Adipocyte (in vitro differentiated cells): ENCODE data around the gene TBL3.
"Not testable (repeated sequence)": the region's sequence is repeated elsewhere in the genome, so short reads cannot be mapped to it uniquely, and the experiment has no call there.

Source experiments
- DNase-seq: peaks from one replicate; pipeline ENCODE4 v3.0.0-alpha.2; 2015; ENCODE audit warnings: low read depth
- H3K27me3 ChIP-seq: replicated peaks from 2 replicates; pipeline ENCODE4 v1.7.0; 2013; ENCODE audit warnings: mild to moderate bottlenecking, low read length, moderate library complexity; ENCODE audit not compliant: control insufficient read depth, insufficient read depth
- H3K36me3 ChIP-seq: 2 replicates; pipeline ENCODE4 v1.7.0; 2013; ENCODE audit warnings: low read length, mild to moderate bottlenecking, moderate library complexity; ENCODE audit not compliant: control insufficient read depth, insufficient read depth, severe bottlenecking
- H3K4me1 ChIP-seq: 2 replicates; pipeline ENCODE4 v1.7.0; 2013; ENCODE audit warnings: mild to moderate bottlenecking, low read length, moderate library complexity; ENCODE audit not compliant: control insufficient read depth, insufficient read depth
- H3K4me3 ChIP-seq: 2 replicates; pipeline ENCODE4 v1.7.0; 2013; ENCODE audit warnings: mild to moderate bottlenecking, low read length, moderate library complexity
- H3K9ac ChIP-seq: 2 replicates; pipeline ENCODE4 v1.7.0; 2013; ENCODE audit warnings: mild to moderate bottlenecking, low read length, moderate library complexity
- H3K9me3 ChIP-seq: 2 replicates; pipeline ENCODE4 v1.7.0; 2013; ENCODE audit warnings: mild to moderate bottlenecking, low read length, moderate library complexity; ENCODE audit not compliant: control insufficient read depth

The TBL3 gene

GRCh38 chr16:2006317-2006716, 34.5 kb downstream of the TBL3 start:
- H3K4me1 ChIP-seq, result peaks cover 55% of the 10 kb centered on the region

DNA sequence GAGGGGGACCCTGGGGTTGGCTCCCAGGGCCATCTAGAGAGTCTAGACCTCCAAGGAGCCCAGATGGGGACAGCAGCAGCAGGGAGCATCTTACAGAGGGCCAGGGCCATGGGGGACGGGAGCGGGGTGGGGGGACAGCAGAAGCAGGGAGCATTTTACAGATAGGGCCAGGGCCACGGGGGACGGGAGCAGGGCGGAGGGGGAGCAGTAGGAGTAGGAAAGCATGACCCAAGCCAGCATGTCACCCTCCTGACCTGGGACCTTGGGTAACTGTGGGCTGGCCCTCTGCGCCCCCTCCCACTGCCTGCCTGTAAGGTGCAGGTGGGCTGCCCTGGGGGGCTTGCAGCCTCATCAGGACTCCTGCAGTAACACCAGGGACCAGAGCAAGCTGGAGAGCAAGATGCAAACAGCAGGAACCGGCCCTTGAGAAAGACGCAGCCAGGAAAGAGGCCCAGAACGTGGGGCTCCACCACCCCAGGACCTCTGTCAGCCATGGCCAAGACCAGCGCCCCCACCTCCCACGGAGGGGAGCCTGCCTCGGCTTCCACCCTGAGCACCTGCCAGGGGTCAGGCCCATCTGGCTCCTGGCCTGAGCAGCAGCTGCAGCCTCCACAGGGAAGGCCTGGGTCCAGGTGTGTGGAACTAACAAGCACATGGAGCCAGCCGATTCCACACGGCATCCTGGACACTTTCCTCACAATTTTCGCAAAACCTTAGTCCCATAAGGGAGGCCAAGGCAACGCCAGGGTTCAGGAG, 35.4 kb downstream of the TBL3 start:
- peak overlapping the region; percentile 89 for H3K4me3 ChIP-seq
- no peaks in the 10 kb centered on the region for H3K27me3 ChIP-seq
- H3K9ac ChIP-seq, result peak overlapping the region; percentile 95
- no peaks in the 10 kb centered on the region for H3K9me3 ChIP-seq
- no peak for DNase-seq
- H3K36me3 ChIP-seq, result peaks cover 14% of the 10 kb centered on the region
- H3K4me1 ChIP-seq, result peaks cover 55% of the 10 kb centered on the region

More at GRCh38 chr16:2006317-2006716, 34.5 kb downstream of the TBL3 start:
- H3K27me3 ChIP-seq, result no peaks in the 10 kb centered on the region
- H3K4me3 ChIP-seq, result no peak overlapping the region
- H3K36me3 ChIP-seq, result peaks cover 23% of the 10 kb centered on the region
- peak overlapping the region; percentile 61 for H3K9ac ChIP-seq
- no peaks in the 10 kb centered on the region for H3K9me3 ChIP-seq
- DNase-seq, result no peak

GRCh38 chr16:2008009-2008526, 36.2 kb downstream of the TBL3 start:
- Histone ChIP-seq H3K36me3 (peaks cover 6% of the 10 kb centered on the region), H3K4me3 (peak overlapping the region; percentile 89), H3K27me3 (no peaks in the 10 kb centered on the region), H3K9me3 (no peaks in the 10 kb centered on the region), H3K4me1 (peaks cover 55% of the 10 kb centered on the region), H3K9ac (peak overlapping the region; percentile 95)
- peak; percentile 20 for DNase-seq

- Histone ChIP-seq H3K9me3 (no peaks in the 10 kb centered on the region), H3K36me3 (no peaks in the 10 kb centered on the region), H3K4me1 (peaks cover 52% of the 10 kb centered on the region), H3K4me3 (peak overlapping the region; percentile 89), H3K9ac (peak overlapping the region; percentile 95), H3K27me3 (no peaks in the 10 kb centered on the region)
- DNase-seq, result peak; percentile 79
These were observed 36.8 kb downstream of the TBL3 start for GRCh38 chr16:2008631-2009163.

- no peaks in the 10 kb centered on the region for H3K36me3 ChIP-seq
- DNase-seq, result peak; percentile 46
- H3K4me1 ChIP-seq, result peaks cover 46% of the 10 kb centered on the region
- H3K27me3 ChIP-seq, result no peaks in the 10 kb centered on the region
- peak overlapping the region; percentile 95 for H3K9ac ChIP-seq
- peak overlapping the region; percentile 89 for H3K4me3 ChIP-seq
- no peaks in the 10 kb centered on the region for H3K9me3 ChIP-seq
These were observed 37.4 kb downstream of the TBL3 start for GRCh38 chr16:2009164-2009711.

GRCh38 chr16:2009791-2010510, 38.1 kb downstream of the TBL3 start, which contains the start of gene ZNF598:
TSS of gene ZNF598 (minus strand) at chr16:2009821.
- DNase-seq, result peak; percentile 96
- Histone ChIP-seq H3K27me3 (no peaks in the 10 kb centered on the region), H3K9me3 (no peaks in the 10 kb centered on the region), H3K4me3 (peak within 1 kb of the TSS; percentile 89), H3K36me3 (no peaks in the 10 kb centered on the region), H3K9ac (peak within 1 kb of the TSS; percentile 95), H3K4me1 (peaks cover 41% of the 10 kb centered on the region)

DNA sequence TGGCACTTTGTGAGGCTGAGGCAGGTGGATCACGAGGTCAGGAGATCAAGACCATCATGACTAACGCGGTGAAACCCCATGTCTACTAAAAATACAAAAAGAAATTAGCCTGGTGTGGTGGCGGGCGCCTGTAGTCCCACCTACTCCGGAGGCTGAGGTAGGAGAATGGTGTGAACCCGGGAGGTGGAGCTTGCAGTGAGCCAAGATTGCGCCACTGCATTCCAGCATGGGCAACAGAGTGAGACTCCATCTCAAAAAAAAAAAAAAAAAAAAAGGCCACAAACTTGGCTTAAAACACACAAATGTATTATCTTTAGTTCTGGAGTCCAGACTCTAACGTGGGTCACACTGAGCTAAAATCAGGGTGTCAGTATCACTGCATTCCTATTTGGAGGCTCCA, 39.9 kb downstream of the TBL3 start:
- not testable (repeated sequence) for H3K27me3 ChIP-seq, H3K9me3 ChIP-seq, H3K4me3 ChIP-seq, H3K9ac ChIP-seq, DNase-seq, H3K36me3 ChIP-seq
- peaks cover 28% of the 10 kb centered on the region for H3K4me1 ChIP-seq

DNA sequence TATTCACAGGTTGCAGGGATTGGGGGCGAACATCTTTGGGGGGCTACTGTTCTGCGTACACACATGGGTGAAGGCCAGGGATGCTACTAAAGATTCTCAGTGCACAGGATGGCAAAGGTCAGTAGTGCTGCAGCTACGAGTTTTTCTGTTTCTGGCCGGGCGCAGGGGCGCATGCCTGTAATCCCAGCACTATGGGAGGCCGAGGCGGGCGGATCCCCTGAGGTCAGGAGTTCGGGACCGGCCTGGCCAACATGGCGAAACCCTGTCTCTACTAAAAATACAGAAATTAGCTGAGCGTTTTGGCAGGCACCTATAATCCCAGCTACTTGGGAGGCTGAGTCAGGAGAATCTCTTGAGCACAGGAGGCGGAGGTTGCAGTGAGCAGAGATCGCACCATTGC, 41.7 kb downstream of the TBL3 start:
- Histone ChIP-seq H3K4me3 (no peak overlapping the region), H3K27me3 (no peaks in the 10 kb centered on the region), H3K4me1 (peaks cover 10% of the 10 kb centered on the region), H3K9me3 (no peaks in the 10 kb centered on the region), H3K36me3 (no peaks in the 10 kb centered on the region), H3K9ac (no peak overlapping the region)
- DNase-seq, result no peak

GRCh38 chr16:2015117-2015946, 43.5 kb downstream of the TBL3 start:
- Histone ChIP-seq H3K36me3 (no peaks in the 10 kb centered on the region), H3K27me3 (peaks cover 8% of the 10 kb centered on the region), H3K4me1 (peaks cover 7% of the 10 kb centered on the region), H3K9me3 (no peaks in the 10 kb centered on the region), H3K4me3 (no peak overlapping the region), H3K9ac (no peak overlapping the region)
- no peak for DNase-seq

DNA sequence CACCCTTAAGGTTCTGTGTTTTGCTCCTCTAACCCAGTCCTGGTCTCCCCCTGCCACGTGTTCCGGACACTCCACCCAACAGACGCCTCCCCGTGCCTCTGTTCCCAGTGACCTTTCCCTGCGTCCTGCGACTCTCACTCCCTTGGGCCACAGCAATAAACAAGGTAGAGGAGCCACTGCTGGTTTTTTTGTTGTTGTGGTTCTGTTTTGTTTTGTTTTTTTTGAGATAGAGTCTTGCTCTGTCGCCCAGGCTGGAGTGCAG, 44.0 kb downstream of the TBL3 start:
- no peak for DNase-seq
- Histone ChIP-seq H3K36me3 (no peaks in the 10 kb centered on the region), H3K9me3 (no peaks in the 10 kb centered on the region), H3K4me3 (no peak overlapping the region), H3K27me3 (peaks cover 8% of the 10 kb centered on the region), H3K9ac (no peak overlapping the region), H3K4me1 (peaks cover 4% of the 10 kb centered on the region)
